Stimulated activated CD8-positive, alpha-beta memory T cell treated with anti-CD3 and anti-CD28 coated beads, Interleukin-2, amount 100 ng/mL, for 1 hour (primary cell): Measurements from ENCODE around the gene DISP3.

Experiments used
- DNase-seq, 2 donors: peaks; one replicate each; pipeline ENCODE4 v3.0.0-alpha.2; 2020; ENCODE audit warnings: low read depth in 2 of 2

Gene DISP3

DNA sequence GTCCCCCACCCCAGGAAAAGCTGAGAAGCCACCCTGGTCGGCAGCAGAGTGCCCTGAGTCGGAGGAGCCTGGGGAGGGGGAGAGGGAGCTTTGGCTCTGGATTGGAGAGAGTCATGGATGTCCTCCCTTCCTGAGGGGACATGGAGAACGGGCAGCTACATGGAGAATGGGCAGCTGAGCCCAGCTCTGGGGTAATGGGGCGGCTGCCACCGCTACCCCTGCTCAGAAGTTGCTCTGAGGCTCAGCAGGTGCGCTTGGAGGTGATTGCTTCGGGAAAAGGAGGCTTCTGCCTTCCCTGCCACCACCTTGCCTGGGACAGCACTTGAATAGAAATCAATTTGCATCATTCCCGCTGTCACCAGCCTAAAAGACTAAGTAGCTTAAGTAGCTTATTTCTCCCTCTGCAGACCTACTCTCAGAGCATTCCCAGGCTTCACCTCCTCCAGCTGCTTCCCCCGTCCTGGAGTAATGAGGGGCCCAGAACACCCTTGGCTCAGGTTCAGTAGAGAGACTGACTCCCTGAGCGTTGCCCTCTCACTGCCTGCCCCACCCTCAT, 8.3 kb downstream of the DISP3 start:
- no peak for DNase-seq

DNA sequence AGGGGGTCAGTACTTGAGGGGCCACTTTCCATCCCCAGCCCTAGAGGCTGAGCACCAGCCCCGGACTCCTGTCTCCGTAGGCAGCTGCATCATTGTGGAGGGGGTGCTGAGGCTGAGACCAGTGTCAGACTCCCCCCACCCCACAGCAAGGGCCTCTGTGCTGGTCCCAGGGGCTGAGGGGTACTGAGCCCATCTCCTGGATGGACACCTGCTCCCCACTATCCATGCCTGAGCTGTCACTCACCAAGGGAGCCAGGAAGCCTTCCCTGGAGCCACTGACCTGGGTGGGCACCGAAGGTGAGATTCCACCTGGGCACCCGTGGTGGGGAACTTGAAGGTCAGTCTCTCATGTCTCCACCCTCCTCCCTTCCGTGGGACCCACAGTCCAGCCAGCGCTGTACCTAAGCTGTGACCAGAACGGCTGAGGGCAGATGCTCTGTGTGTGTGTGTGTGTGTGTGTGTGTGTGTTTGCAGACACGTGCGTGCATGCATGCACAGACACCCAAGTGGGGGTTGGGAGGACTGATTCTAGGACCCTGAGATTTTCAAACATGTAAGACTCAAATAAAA, 9.3 kb downstream of the DISP3 start:
- DNase-seq = no peak

GRCh38 chr1:11488966-11489625, 10.1 kb downstream of the DISP3 start:
- DNase-seq = no peak

GRCh38 chr1:11492235-11492634, 13.3 kb downstream of the DISP3 start:
- no peak for DNase-seq

- DNase-seq = no peak
Measured at GRCh38 chr1:11493972-11494655, 15.2 kb downstream of the DISP3 start.

- DNase-seq = no peak
Measured at GRCh38 chr1:11494771-11495170, 15.8 kb downstream of the DISP3 start.

GRCh38 chr1:11495579-11495978, 16.6 kb downstream of the DISP3 start:
- no peak for DNase-seq

DNA sequence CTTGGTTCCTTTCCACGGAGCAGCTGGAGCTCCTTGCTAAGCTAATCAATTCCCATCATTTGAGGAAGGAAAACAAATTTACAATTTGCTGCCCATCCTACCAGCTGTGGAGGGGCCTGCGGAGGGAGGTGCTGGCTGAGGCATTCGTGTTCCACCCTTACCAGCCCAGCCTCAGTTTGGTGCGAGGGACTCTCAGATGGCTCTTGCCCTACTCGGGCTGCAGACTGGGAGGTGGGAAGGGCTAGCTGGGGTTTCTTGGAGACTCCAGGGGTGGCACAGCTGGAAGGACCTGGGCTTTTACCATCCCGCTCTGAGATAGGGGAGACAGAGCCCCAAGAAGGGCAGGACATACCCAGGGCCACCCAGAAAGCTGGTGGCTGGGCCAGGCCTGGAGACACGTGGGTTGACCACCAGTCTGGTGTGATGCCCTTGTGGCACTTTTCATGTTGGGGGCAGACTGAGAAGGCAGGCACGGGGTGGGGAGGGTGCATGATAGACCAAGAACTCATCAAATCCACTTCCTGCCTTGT, 17.7 kb downstream of the DISP3 start:
- DNase-seq = no peak

DNA sequence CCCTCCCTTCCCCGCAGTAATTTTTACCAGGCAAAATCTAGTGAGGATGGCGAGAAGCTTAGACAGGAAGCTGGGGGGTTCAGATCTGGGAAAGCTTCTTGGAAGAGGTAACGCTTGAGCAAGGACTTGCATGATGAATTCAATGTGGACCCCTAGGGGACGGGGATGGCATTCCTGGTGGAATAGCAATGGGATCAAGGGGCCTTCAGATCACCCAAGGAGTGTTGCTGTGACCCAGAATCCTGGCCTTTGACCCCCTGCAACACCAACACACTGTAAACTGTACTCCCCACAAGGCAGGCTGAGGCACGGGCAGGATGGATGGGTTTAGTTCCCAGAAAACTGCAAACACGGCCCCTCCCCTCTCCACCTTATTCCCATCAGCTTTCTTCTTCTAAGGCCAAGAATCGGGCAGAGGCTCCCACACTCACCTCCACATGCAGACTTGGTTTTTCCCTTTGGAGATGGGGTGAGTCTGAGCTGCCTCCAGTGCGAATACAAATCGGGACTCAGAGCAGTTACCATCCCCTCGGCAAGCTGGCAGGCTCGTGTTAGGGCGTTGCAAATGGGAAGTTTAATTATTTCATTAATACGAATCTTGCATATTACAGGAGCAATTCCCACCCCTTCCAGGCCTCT, 20.1 kb downstream of the DISP3 start:
- no peak for DNase-seq

DNA sequence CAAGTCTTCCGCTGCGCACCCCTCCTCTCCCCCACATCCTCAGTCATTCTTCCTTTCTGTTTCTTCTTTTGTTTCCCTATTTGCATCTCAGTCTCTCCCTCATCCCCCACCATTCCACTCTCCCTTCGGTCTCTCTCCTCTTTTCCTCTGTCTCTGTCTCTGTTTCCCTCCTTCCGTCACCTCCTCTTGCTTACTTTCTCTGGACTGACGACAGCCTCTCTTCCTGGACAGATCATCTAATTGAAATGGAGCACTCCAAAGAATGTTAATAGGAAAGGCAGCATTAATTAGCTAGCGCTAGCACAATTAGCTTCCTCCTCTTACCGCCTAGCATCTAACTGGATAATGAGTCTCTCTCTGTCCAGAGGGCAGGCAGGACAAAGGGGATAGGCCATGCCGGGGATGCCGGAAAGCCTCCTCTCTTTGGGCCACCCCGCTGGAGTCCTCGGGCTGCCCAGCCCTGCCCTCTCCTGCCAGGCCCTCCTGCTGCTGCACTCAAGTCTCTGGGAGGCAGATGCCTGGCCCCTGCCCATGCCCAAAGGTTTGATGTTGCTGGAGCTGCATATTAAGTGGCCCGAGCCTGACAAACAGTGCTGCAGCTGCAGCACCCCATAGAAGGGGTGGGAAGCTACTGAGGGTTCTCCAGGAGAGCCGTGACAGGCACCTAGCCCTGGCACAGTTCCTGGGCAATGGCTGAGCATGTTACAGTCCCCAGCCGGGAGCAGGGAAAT, 20.8 kb downstream of the DISP3 start:
- no peak for DNase-seq

DNA sequence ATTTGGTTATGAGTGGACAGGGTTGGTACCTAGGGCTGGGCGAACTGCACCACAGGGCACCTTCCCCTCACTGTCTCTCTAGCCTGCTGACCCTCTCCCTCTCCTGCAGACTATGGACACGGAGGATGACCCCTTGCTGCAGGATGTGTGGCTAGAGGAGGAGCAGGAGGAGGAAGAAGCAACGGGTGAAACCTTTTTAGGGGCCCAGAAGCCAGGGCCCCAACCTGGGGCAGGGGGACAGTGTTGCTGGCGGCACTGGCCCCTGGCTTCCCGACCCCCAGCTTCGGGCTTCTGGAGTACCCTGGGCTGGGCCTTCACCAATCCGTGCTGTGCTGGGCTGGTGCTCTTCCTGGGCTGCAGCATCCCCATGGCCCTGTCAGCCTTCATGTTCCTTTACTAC, 21.9 kb downstream of the DISP3 start:
- no peak for DNase-seq

DNA sequence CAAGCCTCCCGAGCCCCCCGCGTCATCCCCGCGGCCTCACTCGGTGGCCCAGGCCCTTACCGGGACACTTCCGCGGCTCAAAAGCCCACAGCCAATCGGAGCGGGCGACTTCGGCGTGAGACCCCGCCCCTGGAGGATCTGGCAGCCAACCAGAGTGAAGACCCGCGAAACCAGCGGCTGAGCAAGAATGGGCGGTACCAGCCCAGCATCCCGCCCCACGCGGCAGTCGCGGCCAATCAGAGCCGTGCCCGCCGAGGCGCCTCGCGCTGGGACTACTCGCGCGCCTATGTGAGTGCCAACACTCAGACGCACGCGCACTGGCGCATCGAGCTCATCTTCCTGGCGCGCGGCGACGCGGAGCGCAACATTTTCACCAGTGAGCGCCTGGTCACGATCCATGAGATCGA, 22.5 kb downstream of the DISP3 start:
- DNase-seq = no peak

- DNase-seq = no peak
Measured at GRCh38 chr1:11501906-11502485, 23.0 kb downstream of the DISP3 start.

DNA sequence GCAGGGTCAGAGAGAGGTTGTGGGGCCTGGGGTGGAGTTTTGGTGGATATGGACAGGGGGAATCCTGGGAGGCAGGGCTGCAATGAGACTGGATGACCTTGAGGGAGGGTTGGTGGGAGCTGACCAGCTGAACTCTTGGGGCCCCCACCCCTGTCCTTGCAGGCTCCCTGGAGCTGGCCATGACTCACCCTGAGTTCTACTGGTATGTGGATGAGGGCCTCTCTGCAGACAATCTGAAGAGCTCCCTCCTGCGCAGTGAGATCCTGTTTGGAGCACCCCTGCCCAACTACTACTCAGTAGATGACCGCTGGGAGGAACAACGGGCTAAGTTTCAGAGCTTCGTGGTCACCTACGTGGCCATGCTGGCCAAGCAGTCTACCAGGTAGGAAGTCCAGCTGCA, 23.6 kb downstream of the DISP3 start:
- no peak for DNase-seq

DNA sequence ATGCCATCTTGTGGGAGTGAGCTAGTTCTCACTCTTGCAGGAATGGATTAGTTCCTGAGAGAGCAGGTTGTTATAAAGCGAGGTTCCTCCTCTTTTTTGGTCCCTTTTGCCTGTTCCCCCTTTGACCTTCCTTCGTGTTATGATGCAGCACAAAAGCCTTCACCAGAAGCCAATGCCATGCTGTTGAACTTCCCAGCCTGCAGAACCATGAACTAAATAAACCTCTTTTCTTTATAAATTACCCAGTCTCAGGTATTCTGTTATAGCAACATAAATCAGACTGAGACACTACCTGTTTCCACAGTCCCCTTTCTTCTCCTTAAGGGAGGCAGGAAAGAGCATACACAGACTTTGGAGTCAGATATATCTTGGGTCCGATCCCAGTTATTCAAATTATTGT, 25.6 kb downstream of the DISP3 start:
- no peak for DNase-seq

DNA sequence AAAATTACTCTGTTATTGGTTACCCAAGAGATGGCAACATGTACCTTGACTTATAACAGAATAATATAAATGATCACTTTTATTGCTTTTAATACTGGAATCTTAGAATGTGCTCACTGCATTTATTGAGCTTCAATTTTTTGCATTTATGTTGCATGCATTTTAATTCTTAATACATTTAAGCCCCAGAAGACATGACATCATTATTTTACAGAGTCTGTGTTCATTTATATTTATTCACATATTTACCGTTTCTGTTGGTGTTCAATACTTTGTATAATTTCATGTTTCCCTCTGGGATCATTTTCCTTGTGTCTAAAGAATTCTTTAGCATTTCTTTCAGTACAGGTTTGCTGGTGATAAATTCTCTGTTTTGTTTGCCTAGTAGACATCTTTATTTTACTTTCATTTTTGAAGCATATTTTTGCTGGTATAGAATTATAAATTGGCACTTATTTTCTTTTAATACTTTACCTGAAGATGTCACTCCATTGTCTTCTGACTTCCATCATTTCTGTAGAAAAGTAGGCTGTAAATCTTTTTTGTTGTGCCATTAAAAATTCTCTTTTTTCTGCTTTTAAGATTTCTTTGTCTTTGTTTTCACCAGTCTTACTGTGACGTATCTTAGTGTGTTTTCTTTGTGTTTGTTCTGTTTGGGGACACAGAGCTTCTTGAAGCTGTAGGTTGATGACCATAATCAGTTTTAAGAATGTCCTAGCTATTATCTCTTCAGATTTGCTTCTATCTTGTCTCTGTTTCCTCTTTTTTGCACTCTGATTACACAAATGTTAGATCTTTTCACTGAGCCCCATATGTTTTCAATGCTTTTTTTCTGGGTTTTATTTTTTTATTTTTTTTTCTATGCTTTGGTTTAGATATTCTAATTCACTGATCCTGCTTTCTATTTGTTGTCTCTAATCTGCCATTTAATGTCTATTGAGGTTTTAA, 26.9 kb downstream of the DISP3 start:
- no peak for DNase-seq

DNA sequence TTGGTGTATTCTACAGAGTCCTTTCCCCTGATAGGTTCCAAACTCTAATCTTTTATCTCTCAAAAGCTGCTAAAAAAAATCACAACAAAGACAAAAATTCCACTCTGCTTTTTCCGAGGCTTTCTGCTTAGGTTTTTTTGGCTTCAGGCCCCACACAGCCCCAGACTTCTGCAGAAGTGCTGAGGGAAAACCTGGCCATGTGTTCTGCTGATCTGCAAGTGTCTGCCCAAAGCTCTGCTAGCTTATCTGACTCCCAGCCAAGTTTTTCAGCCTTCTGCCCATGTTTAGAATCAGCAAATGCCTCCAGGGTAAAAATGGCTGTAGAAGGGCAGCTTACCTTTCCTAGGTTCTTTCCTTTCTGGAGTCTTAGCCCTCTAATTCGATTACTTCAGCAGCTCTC, 28.4 kb downstream of the DISP3 start:
- no peak for DNase-seq

- no peak for DNase-seq
Measured at GRCh38 chr1:11513681-11514080, 34.7 kb downstream of the DISP3 start.

- no peak for DNase-seq
Measured at GRCh38 chr1:11514366-11514765, 35.4 kb downstream of the DISP3 start.
